Caco-2 (cell line): ENCODE data around the gene STAT3. TPM values are rescaled to one million over a fixed set of nuclear protein-coding genes. Genes with fewer than 3 reads are reported as not detected.
A peak's percentile ranks its signal among the peaks of the same experiment; 100 is the strongest.

Source experiments
- BruUV-seq: library from RNA; stranded (reverse); fragments of 400-500 nt; replicated peaks from 2 replicates; lab custom pipeline; 2021; lab: Mats Ljungman, UMichigan
- CTCF ChIA-PET: fragments of 300-600 bp; sonication (Branson Sonifier 250); formaldehyde crosslinking; loops from one replicate; lab custom pipeline; 2022; ENCODE audit warnings: antibody characterized with exemption; lab: Charles Lee
- POLR2A ChIA-PET: fragments of 300-600 bp; sonication (Branson Sonifier 250); formaldehyde crosslinking; loops from one replicate; lab custom pipeline; 2022; ENCODE audit warnings: antibody characterized with exemption; lab: Charles Lee
- DNase-seq, 2 experiments: peaks; one replicate each; pipeline versions ENCODE4 v3.0.0 to v3.0.0-alpha.2; 2020 to 2022
- H3K27me3 ChIP-seq: replicated peaks from 2 replicates; pipeline ENCODE4 v1.6.0; 2011; ENCODE audit warnings: low read length; ENCODE audit not compliant: control insufficient read depth, insufficient read depth
- H3K36me3 ChIP-seq: 2 replicates; pipeline ENCODE4 v1.5.1; 2011; ENCODE audit warnings: low read length; ENCODE audit not compliant: control insufficient read depth, insufficient read depth
- H3K4me1 ChIP-seq: fragments of 250-450 bp; sonication (Bioruptor Pico); 2 replicates; pipeline ENCODE4 v1.5.1; 2020; ENCODE audit warnings: mild to moderate bottlenecking
- H3K4me3 ChIP-seq: 2 replicates; pipeline ENCODE4 v1.5.1; 2011; ENCODE audit warnings: low read depth, mild to moderate bottlenecking, control low read depth, low read length
- H3K9me3 ChIP-seq: fragments of 250-450 bp; sonication (Bioruptor Pico); 2 replicates; pipeline ENCODE4 v1.5.1; 2020; ENCODE audit warnings: mild to moderate bottlenecking, moderate library complexity
- H3K27ac Mint-ChIP-seq: one replicate; pipeline ENCODE4 v1.8.0; 2022; ENCODE audit warnings: mixed read lengths; ENCODE audit not compliant: unreplicated experiment
- H3K27me3 Mint-ChIP-seq: one replicate; pipeline ENCODE4 v1.8.0; 2022; ENCODE audit warnings: mixed read lengths; ENCODE audit not compliant: insufficient read depth, unreplicated experiment
- H3K36me3 Mint-ChIP-seq: one replicate; pipeline ENCODE4 v1.8.0; 2022; ENCODE audit warnings: mild to moderate bottlenecking, mixed read lengths; ENCODE audit not compliant: insufficient read depth, unreplicated experiment
- H3K4me1 Mint-ChIP-seq: one replicate; pipeline ENCODE4 v1.8.0; 2022; ENCODE audit warnings: low read depth, mixed read lengths; ENCODE audit not compliant: unreplicated experiment
- H3K4me3 Mint-ChIP-seq: one replicate; pipeline ENCODE4 v1.8.0; 2022; ENCODE audit warnings: mild to moderate bottlenecking, moderate library complexity, mixed read lengths; ENCODE audit not compliant: unreplicated experiment
- H3K9me3 Mint-ChIP-seq: one replicate; pipeline ENCODE4 v1.8.0; 2022; ENCODE audit warnings: mixed read lengths; ENCODE audit not compliant: unreplicated experiment
- CTCF ChIP-seq, 2 experiments: fragments of 200-600 bp in 1 of 2; IDR thresholded peaks; 1 replicate in 1 of 2; 2 replicates in 1 of 2; pipeline versions ENCODE4 v1.5.1 to v1.8.0; 2011 to 2022; ENCODE audit warnings: antibody characterized with exemption in 1 of 2, control low read depth in 1 of 2, inconsistent platforms in 1 of 2, low read depth in 1 of 2, low read length in 1 of 2, mild to moderate bottlenecking in 1 of 2, moderate library complexity in 1 of 2; ENCODE audit not compliant: insufficient read depth in 1 of 2, severe bottlenecking in 1 of 2, unreplicated experiment in 1 of 2
- intact Hi-C: fragments of 100-400 bp; cut with micrococcal nuclease; formaldehyde crosslinking; loops from one replicate; pipeline ENCODE4 v1.10.0; 2022; ENCODE audit not compliant: unreplicated experiment
- total RNA-seq: library from RNA; stranded (reverse); gene quantifications from 2 replicates; pipeline ENCODE4 v1.2.3, GENCODE V29; 2022

Gene STAT3
- total RNA-seq, 1 experiment from 2014 or later = 73.7 TPM

- POLR2A ChIA-PET = interaction anchor here (0.5 to 2.2 kb wide), 17 partner anchors 11 to 973 kb away, joined by 3 to 53 read pairs (median 6); partner anchors contain the start of genes CAVIN1, NAGLU, RETREG3 and TUBG1
- intact Hi-C loops = loop anchor here (1.0 kb wide), 2 partner anchors 35 to 66 kb away; partner anchors contain the start of gene CAVIN1
- H3K9me3 Mint-ChIP-seq = no peaks in the 10 kb centered on the region
- TF ChIP-seq CTCF (IDR thresholded peaks at IDR 0.05; ENCODE audit: insufficient read depth in 1 of 2, low read depth in 1 of 2, low read length in 1 of 2, severe bottlenecking in 1 of 2, unreplicated experiment in 1 of 2) = no peak
- H3K4me1 ChIP-seq = peaks cover 17% of the 10 kb centered on the region
- peak overlapping the region; percentile 98 for H3K4me3 ChIP-seq
- no peaks in the 10 kb centered on the region; the same call in 1 of the 2 replicates for H3K36me3 ChIP-seq
- peaks cover 17% of the 10 kb centered on the region for H3K36me3 Mint-ChIP-seq
- DNase-seq = peak in 1 of 2 experiments; percentile 39
- H3K9me3 ChIP-seq = no peaks in the 10 kb centered on the region
- CTCF ChIA-PET = interaction anchor here (0.6 to 1.7 kb wide), 14 partner anchors 11 to 337 kb away, joined by 3 to 13 read pairs (median 6); partner anchors contain the start of genes C17orf113, CAVIN1 and PSMC3IP
- peaks cover 24% of the 10 kb centered on the region for H3K4me1 Mint-ChIP-seq
- peak overlapping the region; percentile 91 for H3K27ac Mint-ChIP-seq
- BruUV-seq = no TSS peak
- H3K27me3 ChIP-seq = no peaks in the 10 kb centered on the region
- H3K4me3 Mint-ChIP-seq = peak overlapping the region; percentile 98
- no peaks in the 10 kb centered on the region for H3K27me3 Mint-ChIP-seq
Measured at GRCh38 chr17:42387661-42388380, 421 bp downstream of the STAT3 start.

GRCh38 chr17:42386777-42387657, 1.2 kb downstream of the STAT3 start:
- peak overlapping the region; percentile 98 for H3K4me3 Mint-ChIP-seq

More at GRCh38 chr17:42386777-42387657, 1.2 kb downstream of the STAT3 start:
- H3K9me3 Mint-ChIP-seq = no peaks in the 10 kb centered on the region
- no peaks in the 10 kb centered on the region for H3K27me3 ChIP-seq
- ChIA-PET CTCF (interaction anchor here (0.6 to 0.7 kb wide), 2 partner anchors 36 to 336 kb away, joined by 3 read pairs; partner anchors contain the start of genes C17orf113 and CAVIN1), POLR2A (no interaction called here)
- TSS peak; percentile 37 for BruUV-seq
- no peak for TF ChIP-seq CTCF (IDR thresholded peaks at IDR 0.05; ENCODE audit: insufficient read depth in 1 of 2, low read depth in 1 of 2, low read length in 1 of 2, severe bottlenecking in 1 of 2, unreplicated experiment in 1 of 2)
- DNase-seq = no peak
- H3K4me3 ChIP-seq = peak overlapping the region; percentile 98
- peaks cover 31% of the 10 kb centered on the region for H3K4me1 Mint-ChIP-seq
- H3K36me3 ChIP-seq = no peaks in the 10 kb centered on the region; the same call in 1 of the 2 replicates
- H3K9me3 ChIP-seq = no peaks in the 10 kb centered on the region
- no peaks in the 10 kb centered on the region for H3K27me3 Mint-ChIP-seq
- intact Hi-C loops = loop anchor here (1.0 kb wide), 1 partner anchor 20 kb away; no protein-coding TSS in a partner anchor
- peaks cover 25% of the 10 kb centered on the region for H3K4me1 ChIP-seq
- H3K27ac Mint-ChIP-seq = peak overlapping the region; percentile 91
- peaks cover 17% of the 10 kb centered on the region for H3K36me3 Mint-ChIP-seq
